Measurements from ENCODE around the gene AKAP13. TPM values are rescaled to one million over a fixed set of nuclear protein-coding genes. Genes with fewer than 3 reads are reported as not detected.

AKAP13 gene
- polyA plus RNA-seq, 1 experiment, result 13.6 TPM

DNA sequence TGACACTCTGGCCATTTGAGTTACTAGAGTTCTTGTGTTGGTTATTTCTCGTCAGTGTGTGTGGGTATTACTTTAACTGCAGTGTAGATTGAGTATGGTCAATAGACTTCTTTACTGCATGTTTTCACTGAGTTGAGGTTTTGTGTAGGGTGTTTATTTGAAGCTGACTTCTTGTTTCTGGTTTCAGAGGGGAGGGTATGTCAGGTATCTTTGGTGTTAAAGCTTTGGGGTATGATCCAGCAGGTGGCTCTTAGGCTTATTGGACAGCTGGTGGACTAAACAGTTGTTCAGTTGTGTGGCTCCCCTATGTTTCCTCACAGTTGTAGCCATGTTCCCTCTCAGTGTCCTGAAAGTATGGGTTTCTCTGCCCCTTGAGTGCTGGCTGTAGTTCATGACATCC lies 72.0 kb downstream of the AKAP13 start:
- no peak for DNase-seq (ENCODE audit: low read depth)
- no peak overlapping the region for H3K4me3 ChIP-seq (ENCODE audit: low read depth, low read length)
- CTCF ChIA-PET, result interaction anchor here (1.1 kb wide), 1 partner anchor 9 kb away, joined by 3 read pairs; no protein-coding TSS in a partner anchor
- H3K27me3 ChIP-seq (ENCODE audit: control insufficient read depth, insufficient read depth, low read length), result no peaks in the 10 kb centered on the region
- H3K36me3 ChIP-seq (ENCODE audit: control insufficient read depth, insufficient read depth, low read length), result no peaks in the 10 kb centered on the region
- TF ChIP-seq, protein P1, sequence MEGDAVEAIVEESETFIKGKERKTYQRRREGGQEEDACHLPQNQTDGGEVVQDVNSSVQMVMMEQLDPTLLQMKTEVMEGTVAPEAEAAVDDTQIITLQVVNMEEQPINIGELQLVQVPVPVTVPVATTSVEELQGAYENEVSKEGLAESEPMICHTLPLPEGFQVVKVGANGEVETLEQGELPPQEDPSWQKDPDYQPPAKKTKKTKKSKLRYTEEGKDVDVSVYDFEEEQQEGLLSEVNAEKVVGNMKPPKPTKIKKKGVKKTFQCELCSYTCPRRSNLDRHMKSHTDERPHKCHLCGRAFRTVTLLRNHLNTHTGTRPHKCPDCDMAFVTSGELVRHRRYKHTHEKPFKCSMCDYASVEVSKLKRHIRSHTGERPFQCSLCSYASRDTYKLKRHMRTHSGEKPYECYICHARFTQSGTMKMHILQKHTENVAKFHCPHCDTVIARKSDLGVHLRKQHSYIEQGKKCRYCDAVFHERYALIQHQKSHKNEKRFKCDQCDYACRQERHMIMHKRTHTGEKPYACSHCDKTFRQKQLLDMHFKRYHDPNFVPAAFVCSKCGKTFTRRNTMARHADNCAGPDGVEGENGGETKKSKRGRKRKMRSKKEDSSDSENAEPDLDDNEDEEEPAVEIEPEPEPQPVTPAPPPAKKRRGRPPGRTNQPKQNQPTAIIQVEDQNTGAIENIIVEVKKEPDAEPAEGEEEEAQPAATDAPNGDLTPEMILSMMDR (IDR thresholded peaks at IDR 0.05; ENCODE audit: insufficient read depth, low read depth, low read length), result no peak
- POLR2A ChIA-PET, result no interaction called here

DNA sequence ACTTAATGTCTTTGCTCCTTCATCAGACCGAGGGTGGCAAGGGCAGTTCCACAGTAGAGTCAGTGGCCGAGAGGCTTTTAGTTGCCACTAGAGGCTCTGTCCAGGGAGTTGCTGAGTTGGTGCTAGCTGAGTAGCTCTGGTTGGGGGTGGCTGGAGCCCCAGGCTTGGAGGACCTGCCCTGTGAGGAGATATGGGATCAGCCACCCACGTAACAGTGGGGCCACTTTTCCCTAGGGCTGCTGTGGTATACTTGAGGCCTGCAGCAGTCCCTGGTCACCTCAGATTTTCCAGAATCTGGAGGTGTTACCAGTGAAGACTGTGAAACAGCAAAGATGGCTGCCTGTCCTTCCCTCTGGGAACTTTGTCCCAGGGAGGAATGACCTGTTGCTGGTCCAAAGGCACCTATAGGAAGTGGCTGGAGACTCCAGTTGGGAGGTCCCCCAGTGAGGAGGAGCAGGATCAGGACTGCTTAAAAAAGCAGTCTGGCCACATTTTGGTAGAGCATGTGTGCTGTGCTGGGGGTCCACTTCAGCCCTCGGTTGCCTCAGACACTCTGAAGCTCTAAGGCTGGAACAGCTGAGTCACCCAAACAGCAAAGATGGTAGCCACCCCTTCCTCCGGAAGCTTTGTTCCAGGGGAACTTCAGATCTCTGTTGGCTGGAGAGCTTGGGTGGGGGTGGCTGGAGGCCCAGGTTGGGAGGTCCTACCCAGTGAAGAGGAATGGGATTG lies 72.9 kb downstream of the AKAP13 start:
- CTCF ChIA-PET, result interaction anchor here (0.5 to 1.1 kb wide), 2 partner anchors 10 to 142 kb away, joined by 3 to 4 read pairs; no protein-coding TSS in a partner anchor
- Histone ChIP-seq H3K4me3 (ENCODE audit: low read depth, low read length) (no peak overlapping the region), H3K27me3 (ENCODE audit: control insufficient read depth, insufficient read depth, low read length) (no peaks in the 10 kb centered on the region), H3K36me3 (ENCODE audit: control insufficient read depth, insufficient read depth, low read length) (no peaks in the 10 kb centered on the region)
- POLR2A ChIA-PET, result no interaction called here
- no peak for DNase-seq (ENCODE audit: low read depth)
- TF ChIP-seq, protein P1 (IDR thresholded peaks at IDR 0.05; ENCODE audit: insufficient read depth, low read depth, low read length), result no peak

DNA sequence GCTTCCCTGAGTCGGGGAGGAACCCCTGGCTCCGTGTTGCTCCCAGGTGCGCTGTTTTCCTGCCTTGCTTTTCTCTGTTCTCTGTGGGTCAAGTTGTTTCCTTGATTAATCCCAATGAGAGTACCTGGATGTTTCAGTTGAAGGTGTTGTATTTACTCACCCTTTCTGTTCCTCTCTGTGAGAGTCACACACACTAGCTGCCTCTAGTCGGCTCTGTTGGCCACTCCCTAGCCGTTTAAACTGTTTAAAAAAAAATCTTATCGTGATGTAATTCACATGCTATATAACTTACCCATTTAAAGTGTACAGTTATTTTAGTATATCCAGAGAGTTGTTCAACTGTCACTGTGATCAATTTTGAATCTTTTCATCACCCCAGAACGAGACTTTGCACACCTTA lies 74.0 kb downstream of the AKAP13 start:
- ChIA-PET POLR2A (no interaction called here), CTCF (interaction anchor here (0.5 kb wide), 1 partner anchor 143 kb away, joined by 4 read pairs; no protein-coding TSS in a partner anchor)
- no peak for DNase-seq (ENCODE audit: low read depth)
- TF ChIP-seq, protein P1 (IDR thresholded peaks at IDR 0.05; ENCODE audit: insufficient read depth, low read depth, low read length), result no peak
- Histone ChIP-seq H3K36me3 (ENCODE audit: control insufficient read depth, insufficient read depth, low read length) (no peaks in the 10 kb centered on the region), H3K27me3 (ENCODE audit: control insufficient read depth, insufficient read depth, low read length) (no peaks in the 10 kb centered on the region), H3K4me3 (ENCODE audit: low read depth, low read length) (no peak overlapping the region)

DNA sequence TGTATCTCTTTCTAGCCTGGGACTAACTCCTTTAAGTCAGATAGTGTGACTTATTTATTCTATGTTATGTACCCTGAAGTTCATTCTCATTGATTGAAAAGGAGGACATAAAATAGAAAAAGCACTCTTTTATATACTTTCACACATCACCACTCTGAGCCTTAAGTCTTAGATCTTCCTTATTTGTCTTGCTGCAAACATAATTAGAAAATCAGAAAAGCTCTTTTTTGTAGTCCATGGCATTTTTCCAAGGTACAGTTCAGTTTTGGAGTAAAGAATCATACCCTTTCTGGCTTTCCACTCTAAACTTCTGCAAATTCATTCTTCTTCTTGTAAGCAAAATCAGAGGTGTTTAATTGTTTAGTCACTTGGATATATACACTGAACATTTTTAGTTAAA lies 75.5 kb downstream of the AKAP13 start:
- DNase-seq (ENCODE audit: low read depth), result no peak
- H3K36me3 ChIP-seq (ENCODE audit: control insufficient read depth, insufficient read depth, low read length), result no peaks in the 10 kb centered on the region
- no peaks in the 10 kb centered on the region for H3K27me3 ChIP-seq (ENCODE audit: control insufficient read depth, insufficient read depth, low read length)
- POLR2A ChIA-PET, result no interaction called here
- TF ChIP-seq, protein P1 (IDR thresholded peaks at IDR 0.05; ENCODE audit: insufficient read depth, low read depth, low read length), result no peak
- CTCF ChIA-PET, result no interaction called here
- no peak overlapping the region for H3K4me3 ChIP-seq (ENCODE audit: low read depth, low read length)

DNA sequence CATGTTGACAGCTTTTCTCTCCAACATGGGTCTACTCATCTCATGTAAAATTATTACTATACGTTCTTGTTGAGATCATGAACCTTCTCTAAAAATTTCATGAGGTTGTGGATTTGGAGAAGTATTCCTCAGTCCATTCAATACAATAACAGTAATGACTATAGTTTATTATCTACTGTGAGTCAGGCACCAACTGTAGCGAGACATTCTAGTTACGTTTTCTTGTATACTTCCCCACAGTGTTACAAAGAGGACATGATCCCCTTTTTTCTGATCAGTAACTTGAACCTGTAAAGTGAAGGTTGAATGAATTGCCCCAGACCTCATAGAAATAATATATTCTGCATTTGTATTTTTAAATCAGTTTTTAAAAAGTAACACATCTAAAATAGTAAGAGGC lies 76.4 kb downstream of the AKAP13 start:
- TF ChIP-seq, protein P1 (IDR thresholded peaks at IDR 0.05; ENCODE audit: insufficient read depth, low read depth, low read length), result no peak
- Histone ChIP-seq H3K27me3 (ENCODE audit: control insufficient read depth, insufficient read depth, low read length) (no peaks in the 10 kb centered on the region), H3K36me3 (ENCODE audit: control insufficient read depth, insufficient read depth, low read length) (no peaks in the 10 kb centered on the region), H3K4me3 (ENCODE audit: low read depth, low read length) (no peak overlapping the region)
- POLR2A ChIA-PET, result no interaction called here
- CTCF ChIA-PET, result interaction anchor here (2.4 kb wide), 1 partner anchor 160 kb away, joined by 7 read pairs; no protein-coding TSS in a partner anchor
- no peak for DNase-seq (ENCODE audit: low read depth)

Measured in BJ (cell line).